Effector CD4-positive, alpha-beta T cell (primary cell): ENCODE data around the gene NPAS2.

Experiments used
- DNase-seq: peaks from one replicate; pipeline ENCODE4 v3.0.0-alpha.2; 2020

The NPAS2 gene

GRCh38 chr2:100857915-100858314 is 38.0 kb downstream of the NPAS2 start:
- DNase-seq: no peak

GRCh38 chr2:100859902-100860301 is 40.0 kb downstream of the NPAS2 start:
- DNase-seq: no peak

- no peak for DNase-seq
Observed at GRCh38 chr2:100861340-100861739, 41.4 kb downstream of the NPAS2 start.

- DNase-seq: no peak
Observed at GRCh38 chr2:100862081-100862480, 42.1 kb downstream of the NPAS2 start.

- DNase-seq: no peak
Observed at GRCh38 chr2:100865816-100866460, 46.0 kb downstream of the NPAS2 start.

- no peak for DNase-seq
Observed at GRCh38 chr2:100868083-100868482, 48.1 kb downstream of the NPAS2 start.

- no peak for DNase-seq
Observed at GRCh38 chr2:100869120-100869519, 49.2 kb downstream of the NPAS2 start.

GRCh38 chr2:100870652-100871531 is 51.0 kb downstream of the NPAS2 start:
- DNase-seq: no peak

GRCh38 chr2:100875516-100876230 is 55.7 kb downstream of the NPAS2 start:
- no peak for DNase-seq

- no peak for DNase-seq
Observed at GRCh38 chr2:100876231-100876860, 56.4 kb downstream of the NPAS2 start.

GRCh38 chr2:100877555-100877954 is 57.6 kb downstream of the NPAS2 start:
- no peak for DNase-seq

- DNase-seq: no peak
Observed at GRCh38 chr2:100878000-100878791, 58.3 kb downstream of the NPAS2 start.

- no peak for DNase-seq
Observed at GRCh38 chr2:100879296-100879695, 59.4 kb downstream of the NPAS2 start.

GRCh38 chr2:100880036-100880435 is 60.1 kb downstream of the NPAS2 start:
- DNase-seq: no peak

GRCh38 chr2:100880730-100881129 is 60.8 kb downstream of the NPAS2 start:
- no peak for DNase-seq

GRCh38 chr2:100882645-100883613 is 63.0 kb downstream of the NPAS2 start:
- DNase-seq: no peak

GRCh38 chr2:100884145-100884621 is 64.2 kb downstream of the NPAS2 start:
- DNase-seq: no peak

GRCh38 chr2:100886085-100886484 is 66.1 kb downstream of the NPAS2 start:
- no peak for DNase-seq

- no peak for DNase-seq
Observed at GRCh38 chr2:100887039-100887578, 67.2 kb downstream of the NPAS2 start.

- DNase-seq: no peak
Observed at GRCh38 chr2:100887713-100888495, 68.0 kb downstream of the NPAS2 start.
